OCI-LY7 (cell line): ENCODE results near the gene LRRC1. TPM values are rescaled to one million over a fixed set of nuclear protein-coding genes. Genes with fewer than 3 reads are reported as not detected.
"Not testable (repeated sequence)": the region's sequence is repeated elsewhere in the genome, so short reads cannot be mapped to it uniquely, and the experiment has no call there.

Experiments used
- BruUV-seq: library from RNA; stranded (reverse); fragments of 400-500 nt; replicated peaks from 2 replicates; lab custom pipeline; 2021; lab: Mats Ljungman, UMichigan
- CTCF ChIA-PET: fragments of 300-600 bp; sonication (Branson Sonifier 250); formaldehyde crosslinking; loops from one replicate; lab custom pipeline; 2022; ENCODE audit warnings: antibody characterized with exemption; ENCODE audit not compliant: unreplicated experiment; lab: Charles Lee
- POLR2A ChIA-PET: fragments of 300-600 bp; sonication (Branson Sonifier 250); formaldehyde crosslinking; loops from one replicate; lab custom pipeline; 2022; ENCODE audit warnings: antibody characterized with exemption; lab: Charles Lee
- DNase-seq: peaks from one replicate; pipeline ENCODE4 v3.0.0-alpha.2; 2015; ENCODE audit warnings: low spot score
- H2AFZ ChIP-seq: fragments of 200-600 bp; sonication (generic), shearing (Covaris generic); 2 replicates; pipeline ENCODE4 v1.6.1; 2014; ENCODE audit warnings: mild to moderate bottlenecking, antibody characterized with exemption, low read length, moderate library complexity
- H3K27ac ChIP-seq: fragments of 200-600 bp; sonication (generic); 2 replicates; pipeline ENCODE4 v1.5.1; 2014; ENCODE audit warnings: mixed run types, low read depth, mild to moderate bottlenecking, moderate library complexity, low read length, inconsistent platforms; ENCODE audit not compliant: poor library complexity, severe bottlenecking
- H3K36me3 ChIP-seq: fragments of 200-600 bp; sonication (generic); 2 replicates; pipeline ENCODE4 v1.6.1; 2014; ENCODE audit warnings: mild to moderate bottlenecking, antibody characterized with exemption, low read length, moderate library complexity, mixed read lengths; ENCODE audit not compliant: insufficient read depth
- H3K4me1 ChIP-seq: fragments of 200-600 bp; sonication (generic); 2 replicates; pipeline ENCODE4 v1.5.1; 2014; ENCODE audit warnings: mild to moderate bottlenecking, low read length; ENCODE audit not compliant: insufficient read depth, poor library complexity, severe bottlenecking
- H3K4me2 ChIP-seq: fragments of 200-600 bp; sonication (generic); 2 replicates; pipeline ENCODE4 v1.6.1; 2014; ENCODE audit warnings: mild to moderate bottlenecking, low read length
- H3K4me3 ChIP-seq: fragments of 200-600 bp; sonication (generic); 2 replicates; pipeline ENCODE4 v1.5.1; 2014; ENCODE audit warnings: mild to moderate bottlenecking, low read depth, low read length; ENCODE audit not compliant: poor library complexity, severe bottlenecking
- H3K79me2 ChIP-seq: fragments of 200-600 bp; sonication (generic); 2 replicates; pipeline ENCODE4 v1.6.1; 2016; ENCODE audit warnings: low read depth, mild to moderate bottlenecking, low read length, moderate library complexity, mixed read lengths; ENCODE audit not compliant: insufficient read depth
- H3K9me2 ChIP-seq: fragments of 200-600 bp; sonication (generic); 2 replicates; pipeline ENCODE4 v1.6.1; 2016; ENCODE audit warnings: mild to moderate bottlenecking, low read length, mixed read lengths; ENCODE audit not compliant: insufficient read depth
- H3K9me3 ChIP-seq: fragments of 200-600 bp; sonication (generic); 2 replicates; pipeline ENCODE4 v1.6.1; 2014; ENCODE audit warnings: mild to moderate bottlenecking, mixed run types, low read length, mixed read lengths
- H4K20me1 ChIP-seq: fragments of 200-600 bp; sonication (generic); 2 replicates; pipeline ENCODE4 v1.6.1; 2014; ENCODE audit warnings: mild to moderate bottlenecking, antibody characterized with exemption, low read length, moderate library complexity, mixed read lengths; ENCODE audit not compliant: insufficient read depth
- CTCF ChIP-seq: fragments of 200-600 bp; sonication (generic); conservative IDR thresholded peaks from 2 replicates; pipeline ENCODE4 v1.5.1; 2014; ENCODE audit warnings: mild to moderate bottlenecking, antibody characterized with exemption, low read length, moderate library complexity, mixed read lengths
- EZH2phosphoT487 ChIP-seq: fragments of 200-600 bp; sonication (generic); IDR thresholded peaks from 2 replicates; pipeline ENCODE4 v1.6.1; 2018; ENCODE audit warnings: low read depth, borderline replicate concordance, mild to moderate bottlenecking, mixed run types, antibody characterized with exemption, low read length, moderate library complexity, mixed read lengths
- intact Hi-C: fragments of 100-400 bp; cut with micrococcal nuclease; formaldehyde crosslinking; loops from one replicate; pipeline ENCODE4 v1.10.0; 2022; ENCODE audit not compliant: unreplicated experiment
- total RNA-seq, 2 experiments: library from RNA; depleted of rRNA in 1 of 2; stranded (reverse); fragments of >200 nt in 1 of 2; shearing (Covaris generic) in 1 of 2; gene quantifications; 2 replicates each; pipeline ENCODE4 v1.2.3, GENCODE V29; 2014 to 2022

The LRRC1 gene
- total RNA-seq, 2 experiments from 2014 or later: 8.2 to 8.4 TPM

- intact Hi-C loops: no loop called here
- H2AFZ ChIP-seq: no peak overlapping the region
- no peaks in the 10 kb centered on the region for H4K20me1 ChIP-seq
- no peaks in the 10 kb centered on the region for H3K79me2 ChIP-seq
- no peaks in the 10 kb centered on the region for H3K36me3 ChIP-seq
- H3K9me3 ChIP-seq: no peaks in the 10 kb centered on the region
- no peak for DNase-seq
- CTCF ChIA-PET: no interaction called here
- no peak overlapping the region for H3K27ac ChIP-seq
- no peak for TF ChIP-seq EZH2phosphoT487
- BruUV-seq: no TSS peak
- H3K9me2 ChIP-seq: no peaks in the 10 kb centered on the region
- POLR2A ChIA-PET: interaction anchor here (0.6 kb wide), 1 partner anchor 566 kb away, joined by 3 read pairs; no protein-coding TSS in a partner anchor
- no peak overlapping the region for H3K4me3 ChIP-seq
- H3K4me1 ChIP-seq: no peaks in the 10 kb centered on the region
- H3K4me2 ChIP-seq: no peak overlapping the region
Measured at GRCh38 chr6:53773044-53773696, 21.6 kb upstream of the LRRC1 start.

DNA sequence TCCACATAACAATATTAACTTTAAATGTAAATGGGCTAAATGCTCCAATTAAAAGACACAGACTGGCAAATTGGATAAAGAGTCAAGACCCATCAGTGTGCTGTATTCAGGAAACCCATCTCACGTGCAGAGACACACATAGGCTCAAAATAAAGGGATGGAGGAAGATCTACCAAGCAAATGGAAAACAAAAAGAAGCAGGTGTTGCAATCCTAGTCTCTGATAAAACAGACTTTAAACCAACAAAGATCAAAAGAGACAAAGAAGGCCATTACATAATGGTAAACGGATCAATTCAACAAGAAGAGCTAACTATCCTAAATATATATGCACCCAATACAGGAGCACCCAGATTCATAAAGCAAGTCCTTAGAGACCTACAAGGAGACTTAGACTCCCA is 18.7 kb upstream of the LRRC1 start:
- CTCF ChIA-PET, POLR2A ChIA-PET, BruUV-seq: not testable (repeated sequence)

DNA sequence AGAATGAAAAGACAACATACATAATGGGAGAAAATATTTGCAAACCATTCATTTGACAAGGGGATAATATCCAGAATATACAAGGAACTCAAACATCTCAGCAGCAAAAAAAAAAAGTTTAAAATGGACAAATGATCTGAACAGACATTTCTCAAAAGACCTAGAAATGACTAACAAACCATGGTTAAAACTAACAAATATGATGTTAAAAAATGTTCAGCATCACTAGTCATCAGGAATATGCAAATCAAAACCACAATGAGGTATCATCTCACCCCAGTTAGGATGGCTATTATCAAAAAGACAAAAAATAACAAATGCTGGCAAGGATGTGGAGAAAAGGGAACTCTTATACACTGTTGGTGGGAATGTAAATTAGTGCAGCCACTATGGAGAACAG is 9.8 kb upstream of the LRRC1 start:
- H4K20me1 ChIP-seq, POLR2A ChIA-PET, H3K4me1 ChIP-seq, H2AFZ ChIP-seq, BruUV-seq, H3K4me3 ChIP-seq, H3K27ac ChIP-seq, H3K4me2 ChIP-seq, H3K9me2 ChIP-seq, intact Hi-C loops, DNase-seq, H3K36me3 ChIP-seq, CTCF ChIA-PET, H3K79me2 ChIP-seq: not testable (repeated sequence)
- peaks cover 12% of the 10 kb centered on the region; the same call in 1 of the 2 replicates for H3K9me3 ChIP-seq

More for the DNA sequence above, 18.7 kb upstream of the LRRC1 start:
- H2AFZ ChIP-seq, DNase-seq, H3K79me2 ChIP-seq, H3K36me3 ChIP-seq, H3K4me3 ChIP-seq, intact Hi-C loops, H3K9me2 ChIP-seq, H3K4me1 ChIP-seq, H3K4me2 ChIP-seq, H4K20me1 ChIP-seq, H3K27ac ChIP-seq, H3K9me3 ChIP-seq: not testable (repeated sequence)

- Histone ChIP-seq H3K36me3 (no peaks in the 10 kb centered on the region), H3K9me2 (no peaks in the 10 kb centered on the region), H2AFZ (no peak overlapping the region), H3K4me3 (no peak overlapping the region), H3K27ac (no peak overlapping the region), H4K20me1 (no peaks in the 10 kb centered on the region), H3K79me2 (no peaks in the 10 kb centered on the region), H3K4me2 (no peak overlapping the region), H3K9me3 (peaks cover 12% of the 10 kb centered on the region; the same call in 1 of the 2 replicates), H3K4me1 (no peaks in the 10 kb centered on the region)
- BruUV-seq: no TSS peak
- TF ChIP-seq EZH2phosphoT487 (no peak), CTCF (no peak)
- ChIA-PET CTCF (no interaction called here), POLR2A (no interaction called here)
- intact Hi-C loops: no loop called here
- no peak for DNase-seq
Measured at GRCh38 chr6:53786832-53787231, 8.0 kb upstream of the LRRC1 start.
